Esophagus squamous epithelium (tissue), 4 donors: ENCODE results near the gene FAM163A.
"Not testable (repeated sequence)": the region's sequence is repeated elsewhere in the genome, so short reads cannot be mapped to it uniquely, and the experiment has no call there.

ENCODE experiments used
- POLR2A ChIP-seq, 4 donors: fragments of 450-650 bp; IDR thresholded peaks; one replicate each; pipeline ENCODE4 v1.6.1; 2017; ENCODE audit warnings: antibody characterized with exemption in 4 of 4, mild to moderate bottlenecking in 4 of 4, moderate library complexity in 3 of 4
- TF ChIP-seq, protein P1 (sequence below), 6 experiments: fragments of 450-650 bp in 4 of 6; fragments of 200-600 bp in 2 of 6; sonication (generic) in 2 of 6; IDR thresholded peaks; one replicate each; pipeline ENCODE4 v1.5.1; 2016 to 2019; ENCODE audit warnings: antibody characterized with exemption in 6 of 6, mild to moderate bottlenecking in 4 of 6, moderate library complexity in 4 of 6

DNA sequence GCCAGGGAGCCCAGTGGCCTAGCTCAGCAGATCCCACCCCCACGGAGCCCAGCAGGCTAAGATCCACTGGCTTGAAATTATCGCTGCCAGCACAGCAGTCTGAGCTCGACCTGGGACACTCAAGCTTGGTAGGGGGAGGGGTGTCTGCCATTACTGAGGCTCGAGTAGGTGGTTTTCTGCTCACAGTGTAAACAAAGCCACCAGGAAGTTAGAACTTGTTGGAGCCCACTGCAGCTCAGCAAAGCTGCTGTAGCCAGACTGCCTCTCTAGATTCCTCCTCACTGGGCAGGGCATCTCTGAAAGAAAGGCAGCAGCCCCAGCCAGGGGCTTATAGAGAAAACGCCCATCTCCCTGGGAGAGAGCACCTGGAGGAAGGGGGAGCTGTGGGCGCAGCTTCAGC, 48.6 kb upstream of the FAM163A start:
- TF ChIP-seq, protein P1, sequence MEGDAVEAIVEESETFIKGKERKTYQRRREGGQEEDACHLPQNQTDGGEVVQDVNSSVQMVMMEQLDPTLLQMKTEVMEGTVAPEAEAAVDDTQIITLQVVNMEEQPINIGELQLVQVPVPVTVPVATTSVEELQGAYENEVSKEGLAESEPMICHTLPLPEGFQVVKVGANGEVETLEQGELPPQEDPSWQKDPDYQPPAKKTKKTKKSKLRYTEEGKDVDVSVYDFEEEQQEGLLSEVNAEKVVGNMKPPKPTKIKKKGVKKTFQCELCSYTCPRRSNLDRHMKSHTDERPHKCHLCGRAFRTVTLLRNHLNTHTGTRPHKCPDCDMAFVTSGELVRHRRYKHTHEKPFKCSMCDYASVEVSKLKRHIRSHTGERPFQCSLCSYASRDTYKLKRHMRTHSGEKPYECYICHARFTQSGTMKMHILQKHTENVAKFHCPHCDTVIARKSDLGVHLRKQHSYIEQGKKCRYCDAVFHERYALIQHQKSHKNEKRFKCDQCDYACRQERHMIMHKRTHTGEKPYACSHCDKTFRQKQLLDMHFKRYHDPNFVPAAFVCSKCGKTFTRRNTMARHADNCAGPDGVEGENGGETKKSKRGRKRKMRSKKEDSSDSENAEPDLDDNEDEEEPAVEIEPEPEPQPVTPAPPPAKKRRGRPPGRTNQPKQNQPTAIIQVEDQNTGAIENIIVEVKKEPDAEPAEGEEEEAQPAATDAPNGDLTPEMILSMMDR (IDR thresholded peaks at IDR 0.05) = not testable (repeated sequence)
- TF ChIP-seq POLR2A (IDR thresholded peaks at IDR 0.05) = not testable (repeated sequence)
